ENCODE measurements around the gene MCAM.

Gene MCAM

GRCh38 chr11:119335091-119335654, 18.2 kb upstream of the MCAM start:
- peak overlapping the region; percentile 84 for H3K27ac ChIP-seq

GRCh38 chr11:119334174-119334930, 17.4 kb upstream of the MCAM start, which contains the start of gene RNF26:
TSS of gene RNF26 (plus strand) at chr11:119334527. CDS start at chr11:119335123, 596 bp downstream.
- peak within 1 kb of the TSS; percentile 84 for H3K27ac ChIP-seq
- TF ChIP-seq CTCF (conservative IDR thresholded peaks at IDR 0.05) (no peak), ZFX (IDR thresholded peaks at IDR 0.05) (no peak; the same call in 1 of the 2 replicates)

More at GRCh38 chr11:119335091-119335654, 18.2 kb upstream of the MCAM start:
- TF ChIP-seq ZFX (IDR thresholded peaks at IDR 0.05) (no peak), CTCF (conservative IDR thresholded peaks at IDR 0.05) (no peak)

GRCh38 chr11:119332111-119332765, 15.3 kb upstream of the MCAM start:
- H3K27ac ChIP-seq = no peak overlapping the region; the same call in 1 of the 2 replicates
- no peak for TF ChIP-seq ZFX (IDR thresholded peaks at IDR 0.05)
- no peak for TF ChIP-seq CTCF (conservative IDR thresholded peaks at IDR 0.05)

GRCh38 chr11:119330237-119330636, 13.3 kb upstream of the MCAM start:
- no peak overlapping the region for H3K27ac ChIP-seq
- TF ChIP-seq CTCF (conservative IDR thresholded peaks at IDR 0.05) = no peak
- TF ChIP-seq ZFX (IDR thresholded peaks at IDR 0.05) = no peak

GRCh38 chr11:119329320-119329719, 12.4 kb upstream of the MCAM start:
- TF ChIP-seq CTCF (conservative IDR thresholded peaks at IDR 0.05) (no peak), ZFX (IDR thresholded peaks at IDR 0.05) (no peak)
- no peak overlapping the region for H3K27ac ChIP-seq

- no peak overlapping the region for H3K27ac ChIP-seq
- TF ChIP-seq ZFX (IDR thresholded peaks at IDR 0.05) (no peak), CTCF (conservative IDR thresholded peaks at IDR 0.05) (no peak)
These were observed 7.3 kb upstream of the MCAM start for GRCh38 chr11:119324189-119324588.

- TF ChIP-seq CTCF (conservative IDR thresholded peaks at IDR 0.05) (peak; percentile 91), ZFX (IDR thresholded peaks at IDR 0.05) (no peak)
- H3K27ac ChIP-seq = no peak overlapping the region
These were observed 6.7 kb upstream of the MCAM start for GRCh38 chr11:119323532-119324033.

Measured in C4-2B (cell line).